OCI-LY1 (cell line): ENCODE results near the gene TMEM100.

ENCODE experiments used
- H2AFZ ChIP-seq: fragments of 200-600 bp; sonication (generic), shearing (Covaris generic); 2 replicates; pipeline ENCODE4 v1.6.0; 2014; ENCODE audit warnings: antibody characterized with exemption, mild to moderate bottlenecking, low read length
- H3F3A ChIP-seq: fragments of 200-600 bp; sonication (generic), shearing (Covaris generic); 2 replicates; pipeline ENCODE4 v1.6.0; 2014; ENCODE audit warnings: mild to moderate bottlenecking, antibody characterized with exemption, low read length, moderate library complexity; ENCODE audit not compliant: insufficient read depth
- H3K27ac ChIP-seq: fragments of 200-600 bp; sonication (generic); 2 replicates; pipeline ENCODE4 v1.5.1; 2014; ENCODE audit warnings: low read length, mixed run types, mild to moderate bottlenecking, low read depth; ENCODE audit not compliant: poor library complexity, severe bottlenecking
- H3K27me3 ChIP-seq: fragments of 200-600 bp; sonication (generic); 2 replicates; pipeline ENCODE4 v1.6.0; 2014; ENCODE audit warnings: antibody characterized with exemption, mild to moderate bottlenecking, low read length, moderate library complexity; ENCODE audit not compliant: insufficient read depth
- H3K36me3 ChIP-seq: fragments of 200-600 bp; sonication (generic); 2 replicates; pipeline ENCODE4 v1.6.1; 2014; ENCODE audit warnings: mild to moderate bottlenecking, antibody characterized with exemption, low read length, moderate library complexity, mixed read lengths; ENCODE audit not compliant: insufficient read depth
- H3K4me1 ChIP-seq: fragments of 200-600 bp; sonication (generic); 2 replicates; pipeline ENCODE4 v1.5.1; 2014; ENCODE audit warnings: mild to moderate bottlenecking, low read length, moderate library complexity; ENCODE audit not compliant: insufficient read depth, severe bottlenecking
- H3K4me2 ChIP-seq: fragments of 200-600 bp; sonication (generic), shearing (Covaris generic); 2 replicates; pipeline ENCODE4 v1.6.1; 2014; ENCODE audit warnings: low read length
- H3K4me3 ChIP-seq: fragments of 200-600 bp; sonication (generic); 2 replicates; pipeline ENCODE4 v1.5.1; 2014; ENCODE audit warnings: low read length, low read depth, mild to moderate bottlenecking, mixed read lengths; ENCODE audit not compliant: poor library complexity, severe bottlenecking
- H3K79me2 ChIP-seq: fragments of 200-600 bp; shearing (Covaris generic); 2 replicates; pipeline ENCODE4 v1.6.1; 2016; ENCODE audit warnings: mixed run types, low read length, mixed read lengths; ENCODE audit not compliant: insufficient read depth
- H3K9ac ChIP-seq: fragments of 200-600 bp; sonication (generic), shearing (Covaris generic); 2 replicates; pipeline ENCODE4 v1.6.1; 2014; ENCODE audit warnings: mild to moderate bottlenecking, low read length, mixed read lengths
- H3K9me2 ChIP-seq: fragments of 200-600 bp; sonication (generic), shearing (Covaris generic); 2 replicates; pipeline ENCODE4 v1.6.1; 2014; ENCODE audit warnings: low read depth, mild to moderate bottlenecking, low read length, mixed read lengths
- H3K9me3 ChIP-seq: fragments of 200-600 bp; shearing (Covaris generic); 2 replicates; pipeline ENCODE4 v1.6.1; 2014; ENCODE audit warnings: low read length, mixed read lengths
- H4K20me1 ChIP-seq: fragments of 200-600 bp; sonication (generic), shearing (Covaris generic); 2 replicates; pipeline ENCODE4 v1.6.0; 2016; ENCODE audit warnings: mild to moderate bottlenecking, low read length; ENCODE audit not compliant: insufficient read depth
- CTCF ChIP-seq: fragments of 200-600 bp; sonication (generic), shearing (Covaris generic); IDR thresholded peaks from 2 replicates; pipeline ENCODE4 v1.5.1; 2017; ENCODE audit warnings: mild to moderate bottlenecking, antibody characterized with exemption, low read length, moderate library complexity, mixed read lengths
- EZH2 ChIP-seq: fragments of 200-600 bp; sonication (generic), shearing (Covaris generic); IDR thresholded peaks from 2 replicates; pipeline ENCODE4 v1.8.0; 2017; ENCODE audit warnings: borderline replicate concordance, mixed run types, mild to moderate bottlenecking, antibody characterized with exemption, low read length, moderate library complexity, mixed read lengths

Gene TMEM100

GRCh38 chr17:55764610-55765009, 41.9 kb upstream of the TMEM100 start:
- Histone ChIP-seq H3K9ac (no peak overlapping the region), H3K4me2 (no peak overlapping the region), H3K4me1 (no peaks in the 10 kb centered on the region), H3K9me2 (no peaks in the 10 kb centered on the region), H3K27me3 (no peaks in the 10 kb centered on the region), H3K27ac (no peak overlapping the region), H4K20me1 (no peaks in the 10 kb centered on the region), H3F3A (no peaks in the 10 kb centered on the region), H3K36me3 (no peaks in the 10 kb centered on the region), H3K79me2 (no peaks in the 10 kb centered on the region), H3K9me3 (no peaks in the 10 kb centered on the region), H3K4me3 (no peak overlapping the region), H2AFZ (no peak overlapping the region)
- TF ChIP-seq CTCF (no peak), EZH2 (no peak)

DNA sequence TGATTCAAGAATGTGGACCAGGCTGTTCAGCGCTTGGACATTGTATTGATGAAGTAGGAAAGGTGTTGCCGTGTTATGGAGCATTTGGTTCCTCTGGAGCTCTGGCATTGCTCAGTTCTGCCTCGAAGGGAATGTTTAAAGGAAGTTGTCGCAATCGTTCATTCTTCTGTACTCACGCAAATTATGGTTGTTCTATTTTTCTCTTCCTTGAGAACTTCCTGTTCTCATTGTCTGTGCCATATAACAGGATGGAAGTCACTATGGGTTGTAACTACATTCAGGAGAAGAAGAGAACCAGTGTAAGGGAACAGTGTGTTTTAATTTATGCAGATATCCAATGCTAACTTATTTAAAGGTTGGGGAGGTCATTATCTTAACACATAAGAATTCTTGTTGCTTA, 41.2 kb upstream of the TMEM100 start:
- H3K4me1 ChIP-seq = no peaks in the 10 kb centered on the region
- H3K9me2 ChIP-seq = no peaks in the 10 kb centered on the region
- TF ChIP-seq CTCF = no peak
- TF ChIP-seq EZH2 = no peak
- no peaks in the 10 kb centered on the region for H3K9me3 ChIP-seq
- no peak overlapping the region for H2AFZ ChIP-seq
- no peak overlapping the region for H3K27ac ChIP-seq
- H3K4me2 ChIP-seq = no peak overlapping the region
- no peaks in the 10 kb centered on the region for H3K27me3 ChIP-seq
- no peaks in the 10 kb centered on the region for H3F3A ChIP-seq
- no peak overlapping the region for H3K9ac ChIP-seq
- no peaks in the 10 kb centered on the region for H3K36me3 ChIP-seq
- H3K79me2 ChIP-seq = no peaks in the 10 kb centered on the region
- no peak overlapping the region for H3K4me3 ChIP-seq
- no peaks in the 10 kb centered on the region for H4K20me1 ChIP-seq

GRCh38 chr17:55762086-55762858, 39.6 kb upstream of the TMEM100 start:
- Histone ChIP-seq H4K20me1 (no peaks in the 10 kb centered on the region), H3K4me2 (no peak overlapping the region), H3K9me2 (no peaks in the 10 kb centered on the region), H3K79me2 (no peaks in the 10 kb centered on the region), H3K9ac (no peak overlapping the region), H3K4me3 (no peak overlapping the region), H3K27ac (no peak overlapping the region), H2AFZ (no peak overlapping the region), H3K9me3 (no peaks in the 10 kb centered on the region), H3K27me3 (no peaks in the 10 kb centered on the region), H3K4me1 (no peaks in the 10 kb centered on the region), H3K36me3 (no peaks in the 10 kb centered on the region), H3F3A (no peaks in the 10 kb centered on the region)
- no peak for TF ChIP-seq EZH2
- no peak for TF ChIP-seq CTCF
